Adrenal gland (tissue), 19 donors: ENCODE data around the gene RABL2A. TPM values are rescaled to one million over a fixed set of nuclear protein-coding genes. Genes with fewer than 3 reads are reported as not detected.
"Not testable (repeated sequence)": the region's sequence is repeated elsewhere in the genome, so short reads cannot be mapped to it uniquely, and the experiment has no call there.

Experiments
- DNase-seq, 7 donors: peaks; one replicate each; pipeline ENCODE4 v3.0.0-alpha.2; 2019 to 2020
- H3K27ac ChIP-seq, 5 donors: fragments of 200-600 bp; sonication (generic) in 4 of 5; 1 replicate in 3 of 5; 2 replicates in 2 of 5; pipeline versions ENCODE4 v1.5.1 to v1.8.0; 2016 to 2020; ENCODE audit warnings: mild to moderate bottlenecking in 1 of 5
- H3K27me3 ChIP-seq: fragments of 200-600 bp; 2 replicates; pipeline ENCODE4 v1.8.0; 2021
- H3K36me3 ChIP-seq, 2 donors: fragments of 200-600 bp; replicated peaks in 1 of 2; 1 replicate in 1 of 2; 2 replicates in 1 of 2; pipeline versions ENCODE4 v1.5.1 to v1.8.0; 2018 to 2022
- H3K4me1 ChIP-seq, 2 donors: fragments of 200-600 bp; replicated peaks in 1 of 2; 1 replicate in 1 of 2; 2 replicates in 1 of 2; pipeline versions ENCODE4 v1.5.1 to v1.8.0; 2018 to 2021
- H3K4me3 ChIP-seq, 4 donors: fragments of 200-600 bp; sonication (generic) in 3 of 4; one replicate each; pipeline ENCODE4 v1.5.1; 2016 to 2018
- H3K9me3 ChIP-seq, 3 donors: fragments of 200-600 bp; sonication (generic) in 1 of 3; replicated peaks in 1 of 3; 1 replicate in 2 of 3; 2 replicates in 1 of 3; pipeline versions ENCODE4 v1.5.1 to v1.8.0; 2016 to 2021
- CTCF ChIP-seq, 6 experiments: fragments of 450-650 bp in 4 of 6; fragments of 200-600 bp in 2 of 6; sonication (generic) in 1 of 6; IDR thresholded peaks; 1 replicate in 5 of 6; 2 replicates in 1 of 6; pipeline versions ENCODE4 v1.5.1 to v1.8.0; 2016 to 2021; ENCODE audit warnings: antibody characterized with exemption in 6 of 6, mild to moderate bottlenecking in 2 of 6, moderate library complexity in 1 of 6
- POLR2A ChIP-seq, 2 donors: fragments of 450-650 bp; IDR thresholded peaks; one replicate each; pipeline ENCODE4 v1.6.1; 2017; ENCODE audit warnings: antibody characterized with exemption in 2 of 2, mild to moderate bottlenecking in 2 of 2, moderate library complexity in 1 of 2
- WGBS, 4 donors: extraction: QIAGEN DNeasy Blood & Tissue Kit in 2 of 4; methylation state at CpG; one replicate each; pipeline versions ENCODE4 v1.1.5 to v1.1.7; 2013 to 2017; 5-methylcytosine and 5-hydroxymethylcytosine counted together
- intact Hi-C, 2 donors: fragments of 100-400 bp; cut with DNase I; formaldehyde crosslinking; loops; one replicate each; pipeline versions ENCODE4 v1.14.1 to v1.15.0; 2022 to 2023
- long read RNA-seq, 10 donors: library from polyadenylated mRNA in 3 of 10; unstranded in 2 of 10; stranded (forward) in 1 of 10; transcript quantifications; one replicate each; pipeline ENCODE4 v2.0.0 and lab custom pipeline, GENCODE V29; 2021 to 2026
- polyA plus RNA-seq, 3 donors: library from polyadenylated mRNA; stranded (reverse); fragments of 200-250 nt in 2 of 3; fragments of 350-450 nt in 1 of 3; fragmentation: Illumina TruSeq in 1 of 3; extraction: RNeasy Lipid Tissue Mini Kit (QIAGEN cat#74804) in 1 of 3; gene quantifications; one replicate each; pipeline ENCODE4 v1.2.3, GENCODE V29; 2013 to 2014
- total RNA-seq, 9 donors: library from RNA; depleted of rRNA in 4 of 9; stranded (reverse); fragments of >200 nt in 4 of 9; fragments of 120-200 nt in 1 of 9; fragmentation: NEBNext Ultra II Directional in 1 of 9; extraction: Animal tissue kit (Norgen Biotek cat#: 25700) in 1 of 9; gene quantifications; one replicate each; pipeline versions ENCODE4 v1.1.0 to v1.2.4, GENCODE V29; 2013 to 2023
- donor health status: healthy with polysubstance abuse.
- donor health status: Bipolar disorder and iron deficiency.
- donor health status: DM: yes; HTN: yes; CAD: no.
- donor health status: DM: no; HTN: no; CAD: no.
- donor health status: DM: no; HTN: no; CAD: no.
- donor health status: DM: yes; HTN: yes; CAD: no.

RABL2A gene
- total RNA-seq (10 to 100 TPM in 5 of 9 donors, 1 to 10 TPM in 3, under 1 TPM in 1; 0.36 to 21.6 (median 10.3) TPM), polyA plus RNA-seq (10 to 100 TPM in 2 of 3 donors, 1 to 10 TPM in 1; 7.3 to 34.4 (median 17.1) TPM)
- long read RNA-seq, donor 1, partial matches to known transcripts = 0 of 3 reads
- long read RNA-seq, donor 1, other reads (novel, unspliced or antisense) = 0 of 3 reads
- long read RNA-seq, donor 2, partial matches to known transcripts = 0 of 3 reads
- long read RNA-seq, donor 2, other reads (novel, unspliced or antisense) = 0 of 3 reads
- long read RNA-seq, donor 3 = 0 reads
- long read RNA-seq, donor 4, partial matches to known transcripts = 2 of 6 reads
- long read RNA-seq, donor 4, other reads (novel, unspliced or antisense) = 4 of 6 reads
- long read RNA-seq, donor 5, partial matches to known transcripts = 4 of 11 reads
- long read RNA-seq, donor 5, other reads (novel, unspliced or antisense) = 4 of 11 reads
- long read RNA-seq, donor 6, partial matches to known transcripts = 1 of 2 reads
- long read RNA-seq, donor 6, other reads (novel, unspliced or antisense) = 1 of 2 reads
- long read RNA-seq, donor 7, partial matches to known transcripts = 0 of 1 reads
- long read RNA-seq, donor 7, other reads (novel, unspliced or antisense) = 0 of 1 reads
- long read RNA-seq, donor 8 = 0 reads
- long read RNA-seq, donor 9 = 0 reads
- long read RNA-seq, donor 10, partial matches to known transcripts = 0 of 1 reads
- long read RNA-seq, donor 10, other reads (novel, unspliced or antisense) = 0 of 1 reads

- DNase-seq = peak; percentile 78 to 87 (median 84)
- H3K4me1 ChIP-seq, H3K27ac ChIP-seq, H3K27me3 ChIP-seq, H3K9me3 ChIP-seq, intact Hi-C loops, H3K36me3 ChIP-seq: not testable (repeated sequence)
- H3K4me3 ChIP-seq = peak within 1 kb of the TSS in 2 of 4 donors; percentile 22 to 62
- WGBS, 4 donors = 0 to 5% (median 1%) methylated on average over 1 to 39 of the region's 51 CpGs
These were observed at the start of gene RABL2A for GRCh38 chr2:113626616-113627330. TSS of gene RABL2A (plus strand) at chr2:113627266. CDS start at chr2:113628607, 1,341 bp downstream.

GRCh38 chr2:113578508-113578907, 48.6 kb upstream of the RABL2A start:
- H3K4me1 ChIP-seq, H3K4me3 ChIP-seq, H3K36me3 ChIP-seq, H3K27me3 ChIP-seq, H3K27ac ChIP-seq, intact Hi-C loops, H3K9me3 ChIP-seq: not testable (repeated sequence)
- peak in 4 of 7 donors; percentile 40 to 73 (median 43) for DNase-seq
- 32 to 83% (median 43%) methylated on average over 2 to 4 of the region's 5 CpGs for WGBS, 4 donors

- intact Hi-C loops, H3K4me3 ChIP-seq, H3K27me3 ChIP-seq, H3K9me3 ChIP-seq, DNase-seq, H3K27ac ChIP-seq, H3K36me3 ChIP-seq: not testable (repeated sequence)
- WGBS, 4 donors = 85 to 88% (median 87%) methylated on average over 3 of the region's 3 CpGs
- H3K4me1 ChIP-seq = peaks cover 0 to 16% of the 10 kb centered on the region in 2 donors
These were observed 44.6 kb upstream of the RABL2A start for GRCh38 chr2:113582473-113582872.

GRCh38 chr2:113583521-113584225, 43.4 kb upstream of the RABL2A start:
- Histone ChIP-seq H3K4me1 (peaks cover 0 to 16% of the 10 kb centered on the region in 2 donors), H3K4me3 (peak overlapping the region; percentile 41 to 87 (median 84)), H3K27ac (peak overlapping the region in 4 of 5 donors; percentile 3 to 84 (median 62))
- H3K36me3 ChIP-seq, intact Hi-C loops, H3K9me3 ChIP-seq, H3K27me3 ChIP-seq: not testable (repeated sequence)
- WGBS, 4 donors = 1 to 3% (median 2%) methylated on average over 28 to 59 of the region's 63 CpGs
- peak in 1 of 2 donors; percentile 12 for TF ChIP-seq POLR2A (IDR thresholded peaks at IDR 0.05)
- DNase-seq = peak; percentile 65 to 82 (median 76)

- H3K36me3 ChIP-seq, intact Hi-C loops, DNase-seq, H3K27me3 ChIP-seq, H3K9me3 ChIP-seq: not testable (repeated sequence)
- Histone ChIP-seq H3K4me3 (peak overlapping the region; percentile 22 to 87 (median 74)), H3K27ac (peak overlapping the region; percentile 3 to 84 (median 63)), H3K4me1 (peaks cover 0 to 16% of the 10 kb centered on the region in 2 donors)
- 3 to 8% (median 4%) methylated on average over 9 to 24 of the region's 47 CpGs for WGBS, 4 donors
These were observed 42.6 kb upstream of the RABL2A start for GRCh38 chr2:113584311-113585092.

- H3K27ac ChIP-seq, H3K4me3 ChIP-seq, H3K36me3 ChIP-seq, intact Hi-C loops, H3K9me3 ChIP-seq, H3K27me3 ChIP-seq: not testable (repeated sequence)
- peaks cover 0 to 16% of the 10 kb centered on the region in 2 donors for H3K4me1 ChIP-seq
- peak; percentile 14 to 64 (median 48) for TF ChIP-seq CTCF (IDR thresholded peaks at IDR 0.05)
- WGBS, 4 donors = 28 to 36% (median 31%) methylated on average over 3 of the region's 3 CpGs
- DNase-seq = peak; percentile 56 to 83 (median 73)
These were observed 39.9 kb upstream of the RABL2A start for GRCh38 chr2:113587201-113587600.

GRCh38 chr2:113589591-113589990, 37.5 kb upstream of the RABL2A start:
- H3K36me3 ChIP-seq, H3K4me3 ChIP-seq, H3K27ac ChIP-seq, H3K9me3 ChIP-seq, intact Hi-C loops, H3K27me3 ChIP-seq: not testable (repeated sequence)
- DNase-seq = peak in 2 of 7 donors; percentile 54 to 58
- peaks cover 0 to 12% of the 10 kb centered on the region in 2 donors for H3K4me1 ChIP-seq
- 55 to 90% (median 76%) methylated on average over 2 to 4 of the region's 7 CpGs for WGBS, 4 donors

GRCh38 chr2:113591926-113592325, 35.1 kb upstream of the RABL2A start:
- H3K4me3 ChIP-seq, H3K27me3 ChIP-seq, H3K9me3 ChIP-seq, intact Hi-C loops, H3K36me3 ChIP-seq, H3K4me1 ChIP-seq: not testable (repeated sequence)
- DNase-seq = peak in 1 of 7 donors; percentile 19
- H3K27ac ChIP-seq = peak overlapping the region in 1 of 5 donors; percentile 38
- 44 to 80% (median 55%) methylated on average over 1 to 8 of the region's 9 CpGs; no CpG with 5 or more reads in 1 of the 4 donors for WGBS, 4 donors
